HG03558 (cell line): Measurements from ENCODE around the gene PER1.

Experiments used
- ATAC-seq: cut with Tn5 transposase; IDR thresholded peaks from one replicate; pipeline ENCODE4 v1.9.1; 2021; ENCODE audit warnings: moderate number of reproducible peaks; ENCODE audit not compliant: unreplicated experiment; ENCODE audit errors: extremely low read depth

PER1 gene

GRCh38 chr17:8141741-8142140 lies 10.5 kb downstream of the PER1 start:
- no peak for ATAC-seq

DNA sequence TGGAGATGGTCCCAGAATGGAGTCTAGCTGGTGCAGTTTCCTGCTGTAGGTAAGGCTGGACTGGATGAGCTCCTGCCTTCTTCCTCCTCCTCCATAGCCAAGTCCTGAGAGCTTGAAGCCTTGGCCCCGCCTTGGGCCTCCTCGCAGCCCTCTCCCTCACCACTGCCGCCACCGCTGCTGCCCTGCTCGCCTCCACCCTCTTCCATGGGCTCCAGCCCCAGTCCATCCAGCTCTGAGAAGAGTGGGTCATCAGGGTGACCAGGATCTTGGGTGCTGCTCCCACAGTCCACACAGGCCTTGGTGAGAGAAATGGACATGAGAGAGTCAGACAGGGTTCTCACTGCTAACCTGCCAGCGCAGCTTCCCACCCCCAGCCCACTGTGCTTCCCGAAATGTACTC lies 11.2 kb downstream of the PER1 start:
- ATAC-seq, result no peak

- no peak for ATAC-seq
These were observed 11.9 kb downstream of the PER1 start for GRCh38 chr17:8140065-8141029.

- peak; percentile 46 for ATAC-seq
These were observed 13.4 kb downstream of the PER1 start for GRCh38 chr17:8138672-8139371.

GRCh38 chr17:8138374-8138671 lies 13.9 kb downstream of the PER1 start:
- no peak for ATAC-seq

DNA sequence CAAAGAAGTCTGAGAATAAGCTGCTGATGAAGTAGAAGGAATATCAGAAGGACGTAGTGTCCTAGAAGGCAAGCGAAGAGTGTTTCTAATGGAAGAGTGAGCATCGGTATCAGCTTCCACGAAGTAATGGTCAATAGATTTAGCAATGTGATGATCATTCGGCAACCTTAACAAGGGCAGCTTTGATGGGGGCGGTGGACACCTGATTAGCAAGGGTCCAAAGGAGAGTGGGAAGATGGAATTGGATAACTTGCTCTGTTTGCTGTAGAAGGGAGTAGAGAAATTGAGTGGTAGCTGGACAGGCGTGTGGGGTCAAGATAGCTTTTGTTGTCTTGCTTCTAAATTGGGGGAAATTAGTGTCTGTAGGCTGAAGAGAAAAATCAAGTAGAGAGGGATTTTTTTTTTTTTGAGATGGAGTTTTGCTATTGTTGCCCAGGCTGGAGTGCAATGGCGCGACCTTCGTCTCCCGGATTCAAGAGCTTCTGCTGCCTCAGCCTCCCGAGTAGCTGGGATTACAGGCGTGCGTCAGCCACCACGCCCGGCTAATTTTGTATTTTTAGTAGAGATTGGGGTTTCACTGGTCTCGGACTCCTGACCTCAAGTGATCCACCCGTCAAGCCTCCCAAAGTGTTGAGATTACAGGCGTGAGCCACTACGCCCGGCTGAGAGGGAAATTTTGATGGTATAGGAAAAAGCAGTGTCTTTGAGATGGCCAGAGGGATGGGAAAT lies 14.4 kb downstream of the PER1 start:
- ATAC-seq, result no peak

DNA sequence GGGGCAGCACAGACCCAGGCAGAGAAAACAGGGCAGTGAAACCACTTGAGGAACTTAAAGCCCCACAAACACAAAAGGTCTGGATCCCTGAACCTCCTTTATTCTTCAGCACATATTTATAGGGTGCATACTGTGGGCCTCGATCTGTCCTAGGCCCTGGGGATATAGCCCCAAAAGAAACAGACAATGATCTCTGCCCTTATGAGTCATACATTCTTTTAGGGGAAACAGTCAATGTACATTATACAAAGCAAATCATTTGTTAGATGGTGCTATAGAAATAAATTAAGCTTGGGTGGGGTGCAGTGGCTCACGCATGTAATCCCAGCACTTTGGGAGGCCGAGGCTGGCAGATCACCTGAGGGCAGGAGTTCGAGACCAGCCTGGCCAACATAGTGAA lies 18.3 kb downstream of the PER1 start:
- no peak for ATAC-seq

DNA sequence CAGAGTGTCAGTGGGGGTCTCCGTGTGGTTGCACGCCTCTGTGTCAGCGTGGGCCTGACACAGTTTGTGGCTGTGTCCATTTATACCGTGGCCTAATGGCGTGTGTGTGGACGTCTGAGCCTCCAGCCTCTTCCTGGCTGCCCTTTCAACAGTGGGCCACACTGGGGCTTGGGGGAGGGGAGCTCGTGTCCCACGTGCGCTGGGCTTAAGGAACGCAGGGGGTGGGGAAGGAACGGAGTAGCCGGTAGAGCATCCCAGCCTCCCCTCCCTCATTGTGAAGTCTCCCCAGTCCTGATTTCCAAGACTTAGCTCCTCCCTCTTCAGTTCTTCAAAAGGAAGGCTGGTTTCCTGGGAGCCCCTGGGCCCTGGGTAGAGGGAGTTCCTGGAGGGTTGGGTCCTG lies 18.8 kb downstream of the PER1 start:
- no peak for ATAC-seq

- ATAC-seq, result no peak
These were observed 20.3 kb downstream of the PER1 start for GRCh38 chr17:8131844-8132441.

- ATAC-seq, result no peak
These were observed 23.9 kb downstream of the PER1 start for GRCh38 chr17:8128125-8128784.

DNA sequence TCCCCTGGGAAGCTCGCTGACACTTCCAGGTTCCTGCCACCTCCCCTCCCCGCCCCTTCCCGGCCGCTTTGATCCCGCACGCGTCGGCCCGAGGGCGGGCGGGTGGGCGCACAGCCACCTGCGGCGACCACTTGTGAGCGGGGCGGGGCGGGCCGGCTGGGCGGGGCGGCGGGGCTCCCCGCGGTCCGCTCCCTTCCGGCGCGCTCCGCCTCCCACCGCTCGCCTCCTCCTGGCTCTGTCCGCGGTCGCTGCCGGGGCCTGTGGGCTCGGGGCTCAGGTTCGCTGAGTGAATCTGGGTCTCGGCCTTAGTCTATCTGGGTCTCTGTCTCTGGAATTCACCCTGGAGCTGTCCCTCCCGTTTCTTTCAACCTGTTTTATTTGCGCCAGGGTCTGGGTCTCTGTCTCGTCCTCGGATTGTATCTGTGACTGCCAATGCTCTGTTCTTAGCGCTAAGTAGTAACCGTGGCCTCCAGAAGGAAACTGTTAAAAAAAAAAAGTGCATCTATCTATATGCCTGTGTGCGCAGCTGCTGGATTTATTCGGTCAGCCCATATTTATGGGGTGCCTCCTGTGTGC lies 25.6 kb downstream of the PER1 start:
- ATAC-seq, result no peak

DNA sequence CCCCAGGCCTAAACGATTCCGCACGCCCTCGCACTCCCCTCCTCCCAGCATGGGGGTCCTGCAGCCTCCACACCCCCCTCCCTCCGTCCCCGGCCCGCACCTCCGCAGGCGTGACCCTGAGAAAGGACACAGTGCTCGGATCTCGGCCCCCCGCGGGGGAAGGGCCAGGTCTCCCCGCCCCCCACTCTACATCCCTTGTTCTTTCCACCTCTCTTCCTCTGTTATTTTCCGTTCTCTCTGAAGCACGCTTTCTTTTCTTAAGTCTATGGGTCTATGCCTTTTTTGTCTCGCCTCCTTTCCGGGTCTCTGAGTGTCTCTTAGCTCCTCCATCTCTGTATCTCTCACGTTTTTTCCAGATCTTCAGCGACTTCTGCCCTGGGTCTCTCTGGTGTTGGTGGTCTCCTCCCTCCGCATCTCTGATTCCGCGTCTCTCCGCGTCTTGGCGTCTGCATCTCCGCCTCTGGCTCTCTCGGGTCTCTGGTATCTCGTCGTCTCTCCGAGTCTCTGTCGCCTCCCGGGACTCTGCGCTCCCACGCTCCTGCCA lies 26.2 kb downstream of the PER1 start:
- ATAC-seq, result no peak

GRCh38 chr17:8125154-8125946 lies 26.9 kb downstream of the PER1 start:
- ATAC-seq, result no peak

DNA sequence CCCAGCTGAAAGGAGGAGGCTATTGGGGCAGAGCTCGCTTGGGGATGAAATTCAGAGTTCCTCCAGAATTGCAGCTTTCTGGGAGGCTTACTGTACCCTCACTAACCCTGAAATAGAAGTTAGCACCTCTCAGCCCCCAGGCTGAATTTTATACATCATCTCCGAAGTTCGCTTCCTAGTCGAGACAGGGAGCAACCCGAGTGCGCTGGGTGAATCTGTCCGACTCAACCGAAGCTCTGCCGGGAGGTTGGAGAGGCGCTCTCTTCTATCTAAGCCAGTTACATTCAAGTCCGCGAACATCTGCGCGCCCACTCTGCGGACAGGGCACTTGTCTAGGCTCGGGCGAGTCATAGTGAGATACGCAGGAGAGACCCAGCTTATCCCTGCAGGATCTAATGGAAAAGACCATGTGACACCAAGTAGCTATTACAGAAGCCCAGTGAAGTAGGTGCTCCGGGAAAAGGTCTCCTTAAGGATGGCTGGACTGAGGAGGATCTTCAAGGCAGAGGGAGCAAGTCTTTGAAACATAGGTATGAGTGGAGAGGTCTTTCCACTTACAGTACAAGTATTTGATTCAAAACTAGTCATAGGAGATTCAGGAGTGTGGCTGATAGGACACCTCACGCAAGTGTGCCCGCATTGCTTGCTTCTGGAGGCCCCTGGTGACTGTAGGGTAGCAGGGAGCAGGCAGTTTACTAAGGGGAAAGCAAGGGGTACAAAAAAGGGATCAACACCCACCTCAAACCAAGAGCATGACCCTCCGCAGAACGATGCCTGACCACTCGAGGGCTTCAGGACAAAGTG lies 27.7 kb downstream of the PER1 start:
- ATAC-seq, result no peak

DNA sequence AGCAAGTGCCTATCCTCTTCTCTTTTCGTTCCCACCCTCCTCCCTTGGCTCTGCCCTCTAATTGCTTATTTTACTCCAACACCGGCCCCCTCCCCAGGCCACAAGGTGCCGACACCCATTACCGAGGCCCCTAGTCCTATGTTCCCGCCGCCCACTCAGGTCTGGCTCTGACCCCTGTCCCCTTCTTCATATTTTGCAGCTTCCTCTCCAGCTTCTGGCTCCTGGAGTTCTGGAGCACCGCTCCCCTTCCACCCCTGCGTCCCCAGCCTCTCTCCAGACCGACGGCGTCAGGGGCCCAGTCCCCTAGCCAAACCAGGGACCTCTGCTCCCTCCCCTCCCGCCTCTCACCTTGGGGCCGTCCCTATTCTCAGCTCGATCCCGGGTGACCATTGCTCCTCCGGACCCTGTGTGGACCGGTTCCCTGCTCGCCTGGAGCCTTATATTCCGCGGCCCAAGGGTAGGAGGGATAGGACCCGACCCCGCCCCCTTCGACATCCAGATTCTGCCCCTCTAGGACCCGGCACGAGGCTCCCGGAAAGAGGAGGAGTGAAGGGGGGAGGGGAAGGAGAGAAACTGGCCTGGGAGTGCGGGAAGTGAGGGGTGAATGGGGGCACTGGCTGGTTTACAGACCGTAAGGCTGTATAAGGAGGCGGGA lies 28.4 kb downstream of the PER1 start, which contains the start of gene HES7:
Gene HES7, minus strand, starts transcription at position 412 of the 655 bp plus-strand sequence. Its CDS starts 22 bp downstream, at position 390.
- no peak for ATAC-seq

- no peak for ATAC-seq
These were observed 29.1 kb downstream of the PER1 start for GRCh38 chr17:8122924-8123694.
